HG03045 (cell line): ENCODE measurements around the gene MAP2.

Source experiments
- ATAC-seq: cut with Tn5 transposase; IDR thresholded peaks from one replicate; pipeline ENCODE4 v1.9.1; 2021; ENCODE audit warnings: mild to moderate bottlenecking, moderate library complexity; ENCODE audit not compliant: unreplicated experiment

MAP2 gene

DNA sequence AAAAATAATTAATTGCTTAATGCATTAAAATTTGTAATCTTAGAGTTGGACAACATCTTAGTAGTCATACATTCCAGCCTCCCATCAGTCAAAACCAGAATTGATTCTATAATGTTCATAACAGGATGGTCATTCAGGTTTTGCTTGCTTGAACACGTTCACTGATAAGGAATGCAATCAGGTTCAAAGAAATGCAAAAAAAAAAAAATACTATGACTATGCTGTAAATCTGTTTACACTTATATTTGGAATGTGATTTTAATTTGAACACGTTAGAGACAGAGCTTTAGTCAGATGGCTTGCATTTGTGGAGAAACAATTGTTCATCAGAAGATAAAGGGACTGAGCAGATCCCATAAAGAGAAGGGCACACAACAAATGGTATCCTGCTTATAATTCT, 216.5 kb downstream of the MAP2 start:
- ATAC-seq, result no peak

DNA sequence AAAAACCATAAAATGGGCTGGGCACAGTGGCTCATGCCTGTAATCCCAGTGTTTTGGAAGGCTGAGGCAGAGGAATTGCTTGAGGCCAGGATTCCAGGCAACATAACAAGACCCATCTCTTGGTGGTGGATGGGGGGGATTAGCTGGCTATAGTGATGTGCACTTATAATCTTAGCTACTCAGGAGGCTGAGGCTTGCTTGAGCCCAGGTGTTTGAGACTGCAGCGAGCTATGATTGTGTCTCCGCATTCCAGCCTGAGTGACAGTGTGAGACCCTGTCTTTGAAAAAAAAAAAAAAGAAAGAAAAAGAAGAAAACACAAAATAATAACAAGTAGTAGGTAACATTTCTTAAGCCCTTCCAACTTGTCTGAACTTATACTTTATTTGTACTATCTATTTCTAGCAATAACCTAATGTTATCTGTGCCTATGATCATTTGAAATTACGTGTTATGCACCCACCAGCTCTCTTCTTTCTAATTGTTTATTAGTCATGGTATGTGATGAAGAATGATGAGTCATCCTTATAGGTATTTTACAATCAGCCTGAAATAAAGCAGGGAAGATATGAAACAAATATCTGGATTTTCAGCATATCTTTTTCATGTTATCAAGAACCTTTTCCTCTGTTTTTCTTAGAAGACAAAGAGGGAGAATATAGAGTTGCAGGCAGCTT, 218.4 kb downstream of the MAP2 start:
- no peak for ATAC-seq

DNA sequence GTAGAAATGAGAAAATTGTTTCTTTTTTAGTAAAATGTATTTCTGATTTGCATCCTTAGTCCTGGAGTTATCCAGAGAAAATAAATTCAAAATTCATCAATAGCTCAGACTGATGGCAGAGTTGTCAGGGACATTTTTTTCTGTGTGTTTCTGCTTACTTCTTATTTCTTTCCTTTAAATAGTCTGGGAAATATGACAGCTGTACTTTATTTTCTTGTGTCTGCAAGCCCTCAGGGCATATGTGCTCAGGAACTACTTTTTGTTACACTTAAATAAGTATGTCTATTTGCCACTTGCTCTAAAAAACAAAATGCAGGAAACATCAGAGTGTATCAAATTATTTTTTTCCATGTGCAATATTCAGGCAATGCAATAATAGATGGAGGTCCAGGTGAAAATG, 221.0 kb downstream of the MAP2 start:
- no peak for ATAC-seq

DNA sequence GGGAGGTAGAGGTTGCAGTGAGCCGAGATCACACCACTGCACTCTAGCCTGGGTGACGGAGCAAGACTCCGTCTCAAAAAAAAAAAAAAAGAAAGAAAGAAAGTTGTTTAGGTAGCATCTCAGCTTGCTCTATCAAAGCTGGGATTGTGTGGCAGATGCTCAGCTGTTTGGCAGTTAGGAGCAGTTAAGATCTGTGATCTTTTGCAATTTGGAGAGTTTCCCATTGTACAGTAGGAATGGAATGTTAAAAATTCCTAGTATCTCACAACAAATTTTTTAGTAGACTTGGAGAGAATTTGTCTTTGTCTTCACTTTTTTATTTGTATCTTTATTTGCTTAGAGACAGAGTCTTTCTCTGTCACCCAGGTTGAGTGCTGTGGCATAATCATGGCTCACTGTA, 224.9 kb downstream of the MAP2 start:
- ATAC-seq, result no peak

DNA sequence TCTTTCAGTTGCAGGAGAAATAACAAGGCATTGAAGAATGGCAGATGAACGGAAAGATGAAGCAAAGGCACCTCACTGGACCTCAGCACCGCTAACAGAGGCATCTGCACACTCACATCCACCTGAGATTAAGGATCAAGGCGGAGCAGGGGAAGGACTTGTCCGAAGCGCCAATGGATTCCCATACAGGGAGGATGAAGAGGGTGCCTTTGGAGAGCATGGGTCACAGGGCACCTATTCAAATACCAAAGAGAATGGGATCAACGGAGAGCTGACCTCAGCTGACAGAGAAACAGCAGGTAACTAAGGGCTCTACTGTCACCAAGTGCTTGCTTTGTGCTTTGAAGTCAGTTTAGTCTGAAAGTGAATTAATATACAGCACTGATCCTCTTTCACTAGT, 229.3 kb downstream of the MAP2 start:
- no peak for ATAC-seq

DNA sequence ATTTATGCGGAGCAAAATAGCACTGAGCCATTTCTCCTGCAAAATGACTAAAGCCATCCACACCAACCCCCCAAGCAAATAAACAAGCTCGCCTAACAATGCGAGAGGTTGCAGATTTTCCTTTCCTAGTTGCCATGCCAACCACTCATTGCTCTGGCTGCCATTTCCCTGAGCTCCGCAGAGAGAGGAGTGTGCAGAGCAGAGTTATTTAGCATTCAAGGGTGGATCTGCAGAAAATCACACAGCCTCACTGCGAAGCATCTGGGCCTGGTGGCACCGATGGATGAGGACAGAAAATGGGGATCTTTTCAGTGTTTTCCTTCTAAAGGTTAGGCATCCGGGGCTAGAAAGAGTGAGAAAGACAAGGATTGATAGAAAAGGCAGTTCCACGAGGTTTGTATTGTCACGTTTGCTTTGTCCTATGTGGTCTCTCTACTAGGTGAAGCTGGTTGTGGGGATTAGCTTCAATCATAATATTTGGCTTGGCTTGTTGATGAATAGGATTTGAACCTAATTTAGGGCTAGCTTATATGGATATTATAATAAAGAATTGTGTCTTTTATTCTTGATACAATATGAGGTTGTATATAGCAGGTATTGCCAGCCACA, 237.5 kb downstream of the MAP2 start:
- ATAC-seq, result no peak

DNA sequence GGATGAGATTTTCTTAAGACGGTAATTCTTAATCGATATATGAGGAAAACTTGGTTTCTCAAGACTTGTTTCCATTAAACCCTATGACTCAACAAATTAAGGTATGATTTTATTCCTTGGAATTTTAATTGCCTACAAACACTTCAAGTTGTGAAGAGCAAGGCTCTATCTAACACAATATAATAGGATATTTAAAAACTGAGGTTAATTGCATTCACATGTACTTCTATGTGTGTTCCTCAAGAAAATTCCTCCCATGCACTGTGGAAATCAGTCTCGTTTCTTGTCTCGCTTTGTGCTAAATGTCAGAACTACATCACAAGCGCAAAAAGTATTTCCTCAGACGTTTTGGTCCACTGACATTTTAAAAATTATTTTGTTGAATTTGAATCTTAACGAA, 238.2 kb downstream of the MAP2 start:
- ATAC-seq, result no peak

DNA sequence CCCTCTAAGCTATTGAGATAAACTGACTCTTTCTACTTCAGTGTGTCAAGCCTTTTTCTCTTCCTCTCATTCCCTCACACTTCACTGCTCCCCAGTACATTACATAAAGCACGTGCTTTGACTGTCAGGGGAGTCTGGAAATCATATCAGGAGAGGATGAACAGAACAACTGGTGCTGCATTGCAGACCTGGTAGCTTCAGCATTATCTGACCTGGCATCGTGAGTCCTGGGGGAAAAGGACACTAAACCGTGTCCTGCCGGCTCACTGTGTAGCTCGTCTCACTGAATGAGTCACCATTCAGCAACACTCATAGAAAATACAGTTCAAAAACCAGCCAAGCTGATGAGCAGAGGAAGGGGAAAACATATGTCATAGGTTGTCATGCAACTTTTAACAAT, 239.3 kb downstream of the MAP2 start:
- no peak for ATAC-seq

DNA sequence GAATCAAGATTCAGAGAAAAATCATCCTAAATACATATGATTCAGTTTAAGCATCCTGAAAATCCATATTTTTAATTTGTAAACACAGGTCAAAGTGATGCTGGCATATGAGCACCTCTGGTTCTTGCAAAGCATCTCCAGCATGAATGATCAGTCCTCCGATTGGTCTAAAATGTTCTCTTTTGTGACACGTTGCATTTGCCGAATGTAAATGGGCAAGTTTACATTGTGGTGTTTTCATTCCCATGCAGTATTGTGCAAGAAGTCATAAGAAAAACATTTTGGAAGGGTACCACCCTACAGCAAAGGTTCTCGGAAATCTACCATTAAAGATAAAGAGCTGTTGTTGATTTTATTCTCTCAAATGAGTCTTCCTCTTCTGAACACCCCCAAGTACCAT, 239.8 kb downstream of the MAP2 start:
- ATAC-seq, result no peak

DNA sequence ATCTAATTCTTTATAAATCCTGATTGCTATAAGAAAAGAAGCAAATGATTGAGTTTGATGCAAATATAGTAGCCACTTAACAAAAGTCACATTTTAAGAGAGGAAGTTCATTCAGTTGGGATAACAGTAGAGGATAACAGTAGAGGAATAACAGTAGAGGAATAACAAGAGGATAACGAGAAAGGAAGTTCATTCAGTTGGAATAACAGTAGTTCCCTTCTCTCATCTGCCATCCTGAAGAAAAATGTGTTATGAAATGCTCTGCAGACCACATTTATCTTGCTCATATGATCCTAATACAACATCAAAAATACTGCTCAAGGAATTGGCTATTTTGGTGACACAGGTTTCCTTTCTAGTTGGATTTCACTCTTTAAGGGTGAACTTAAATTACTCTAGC, 242.4 kb downstream of the MAP2 start:
- no peak for ATAC-seq

DNA sequence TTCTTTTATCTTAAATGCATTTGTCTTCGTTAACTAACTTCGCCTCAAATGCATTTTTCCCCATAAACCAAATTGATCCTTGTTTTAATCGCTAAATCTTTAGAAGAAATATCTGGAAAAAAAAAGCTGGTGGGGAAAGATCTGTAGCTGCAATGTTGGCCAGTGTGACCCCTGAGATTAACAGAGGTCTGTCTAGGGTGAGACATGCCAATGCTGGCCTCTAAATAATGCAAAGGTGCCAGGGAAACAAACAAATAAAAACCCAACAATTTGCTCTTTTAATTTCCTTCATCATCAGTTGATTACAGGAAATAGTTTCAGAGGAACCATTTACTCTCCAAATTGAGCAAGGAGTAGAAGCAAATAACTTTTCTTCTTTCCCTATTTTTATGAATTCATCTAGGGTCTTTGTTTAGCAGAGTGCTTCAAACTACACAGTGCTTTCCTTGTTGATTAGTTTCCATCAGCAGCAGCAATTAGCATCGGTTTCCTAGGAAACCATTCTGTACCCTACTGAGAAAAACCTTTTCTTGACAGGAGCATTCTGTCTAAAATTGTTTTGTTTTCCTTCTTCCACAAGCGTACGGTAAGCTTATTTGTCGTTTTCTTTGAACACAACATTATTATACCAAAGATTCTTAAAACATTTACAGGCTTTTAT, 247.3 kb downstream of the MAP2 start:
- ATAC-seq, result no peak

DNA sequence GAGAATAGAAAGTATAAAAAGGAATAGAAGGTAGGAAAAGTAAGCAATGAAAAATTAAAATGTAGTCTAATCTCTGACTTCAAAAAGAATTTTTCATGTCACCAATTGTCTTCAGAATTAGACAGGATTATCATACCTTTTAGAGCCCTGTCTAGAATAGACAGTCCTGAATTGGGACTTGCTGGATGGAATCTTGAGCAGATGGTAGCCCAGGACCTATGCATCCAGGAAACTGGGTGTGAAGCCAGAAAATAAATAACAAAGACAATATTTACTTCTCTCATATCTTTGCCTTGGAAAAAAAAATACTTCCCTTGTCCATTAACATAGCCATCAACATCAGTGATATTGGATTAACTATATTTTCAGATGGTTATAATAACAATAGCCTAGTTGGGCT, 250.0 kb downstream of the MAP2 start:
- ATAC-seq, result no peak

DNA sequence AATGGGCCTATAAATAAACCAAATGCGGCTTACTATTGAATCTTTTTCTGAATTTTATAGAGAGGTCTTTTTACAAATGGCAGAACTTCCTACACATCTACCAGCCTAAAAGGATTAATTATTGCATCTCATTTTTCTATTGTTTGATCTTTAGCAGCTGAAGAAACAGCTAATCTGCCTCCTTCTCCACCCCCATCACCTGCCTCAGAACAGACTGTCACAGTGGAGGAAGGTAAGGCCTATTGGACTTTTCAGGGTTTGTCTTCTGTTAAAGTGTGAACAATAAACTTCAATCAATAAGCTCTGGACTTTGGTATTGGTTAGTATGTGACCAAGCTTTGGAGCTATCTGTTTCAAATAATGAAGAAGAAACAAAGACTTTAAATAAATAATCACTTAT, 256.7 kb downstream of the MAP2 start:
- no peak for ATAC-seq

DNA sequence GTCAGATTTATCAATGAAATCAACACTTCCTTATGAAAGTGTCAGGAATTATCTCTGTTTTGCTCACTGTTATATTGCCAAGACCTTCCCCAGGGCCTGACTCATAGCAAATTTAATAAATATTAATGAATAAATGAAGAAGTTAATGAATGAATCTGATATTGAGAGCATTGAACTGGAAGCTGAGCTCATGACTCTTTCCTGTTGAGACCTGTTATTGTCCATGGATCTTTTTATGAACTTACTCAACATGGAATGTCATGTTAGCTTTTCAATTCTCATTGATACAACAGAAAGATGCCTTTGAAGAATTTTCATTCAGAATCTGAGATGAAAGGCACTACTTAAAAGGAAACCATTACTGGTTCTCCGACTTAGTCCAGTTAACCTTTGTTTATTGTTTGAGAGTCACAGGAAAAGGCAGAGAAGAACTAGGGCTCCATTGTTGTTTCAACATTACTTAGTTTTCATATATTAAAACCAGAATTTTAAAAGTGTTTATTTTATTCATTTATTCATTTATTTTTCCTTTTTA, 257.4 kb downstream of the MAP2 start:
- ATAC-seq, result no peak

DNA sequence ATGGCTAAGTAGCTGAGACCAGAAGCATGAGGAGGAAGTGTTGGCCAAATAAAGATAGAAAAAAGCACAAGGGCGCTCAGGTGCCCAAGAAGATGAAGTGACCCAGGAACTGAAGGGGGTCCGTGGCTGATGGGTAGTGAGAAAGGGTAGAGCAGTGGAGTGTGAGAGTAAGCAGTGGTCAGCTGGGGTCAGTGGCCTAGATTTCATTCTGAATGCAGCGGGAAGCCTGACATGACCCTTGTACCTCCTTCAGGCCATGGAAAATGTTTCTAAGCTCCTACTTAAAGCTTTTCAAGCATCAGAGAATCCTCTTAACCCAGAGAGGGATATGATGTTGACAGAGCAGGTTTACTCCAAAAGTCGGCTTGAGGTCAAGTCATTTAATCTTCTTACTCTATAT, 258.8 kb downstream of the MAP2 start:
- ATAC-seq, result no peak

DNA sequence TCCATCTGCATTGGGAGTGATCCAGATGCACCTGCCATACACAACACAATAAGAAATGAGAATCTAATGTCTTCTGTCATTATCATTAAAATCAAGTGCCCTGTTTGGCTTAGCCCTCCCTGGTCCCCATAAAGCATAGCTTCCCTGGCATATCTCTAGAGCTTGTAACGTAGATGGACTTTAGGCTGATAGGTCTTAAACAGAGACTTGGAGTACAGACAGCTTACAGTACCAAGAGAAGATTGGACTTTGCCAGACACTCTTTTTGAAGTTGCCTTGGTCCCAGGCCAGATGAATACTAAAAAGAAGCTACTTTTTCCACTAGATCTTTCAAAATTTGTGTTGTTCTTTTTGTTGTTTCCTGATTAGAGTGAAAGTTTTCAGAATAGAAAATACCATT, 261.5 kb downstream of the MAP2 start:
- no peak for ATAC-seq

DNA sequence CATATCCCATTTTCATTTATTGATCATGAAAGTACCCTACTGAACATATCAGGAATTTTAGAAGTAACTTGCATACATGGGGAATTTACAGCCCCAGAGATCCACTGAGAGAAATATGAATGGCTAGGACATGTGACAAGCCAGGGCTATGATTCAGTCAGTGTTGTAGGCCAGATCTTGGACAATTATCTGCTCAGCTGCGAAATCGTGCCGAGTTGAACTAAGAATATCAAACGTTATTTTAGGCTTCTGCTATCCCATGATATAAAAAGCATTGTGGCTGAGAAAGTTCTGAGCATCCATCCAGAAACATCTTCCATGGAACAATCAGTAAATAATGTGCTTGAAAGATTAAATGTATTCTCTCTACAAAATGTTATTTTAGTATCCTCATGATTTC, 262.1 kb downstream of the MAP2 start:
- no peak for ATAC-seq

DNA sequence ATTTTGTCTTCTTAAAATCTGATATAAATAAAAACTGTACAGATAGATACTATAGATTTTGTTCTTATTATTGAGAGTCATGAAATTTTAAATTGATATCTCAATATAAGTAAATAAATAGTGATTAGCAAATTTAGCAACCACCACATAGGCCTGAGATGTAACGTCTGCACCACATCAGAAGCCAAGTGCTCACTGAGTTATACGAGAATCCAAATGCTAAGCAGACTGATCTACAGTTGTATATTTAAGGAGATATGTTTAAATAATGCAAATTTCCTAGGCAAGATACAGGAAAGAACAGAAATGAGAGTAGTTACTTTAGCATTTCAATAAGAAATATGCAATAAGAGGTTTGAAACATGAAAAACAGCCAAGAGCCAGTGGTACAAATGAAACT, 262.6 kb downstream of the MAP2 start:
- no peak for ATAC-seq

DNA sequence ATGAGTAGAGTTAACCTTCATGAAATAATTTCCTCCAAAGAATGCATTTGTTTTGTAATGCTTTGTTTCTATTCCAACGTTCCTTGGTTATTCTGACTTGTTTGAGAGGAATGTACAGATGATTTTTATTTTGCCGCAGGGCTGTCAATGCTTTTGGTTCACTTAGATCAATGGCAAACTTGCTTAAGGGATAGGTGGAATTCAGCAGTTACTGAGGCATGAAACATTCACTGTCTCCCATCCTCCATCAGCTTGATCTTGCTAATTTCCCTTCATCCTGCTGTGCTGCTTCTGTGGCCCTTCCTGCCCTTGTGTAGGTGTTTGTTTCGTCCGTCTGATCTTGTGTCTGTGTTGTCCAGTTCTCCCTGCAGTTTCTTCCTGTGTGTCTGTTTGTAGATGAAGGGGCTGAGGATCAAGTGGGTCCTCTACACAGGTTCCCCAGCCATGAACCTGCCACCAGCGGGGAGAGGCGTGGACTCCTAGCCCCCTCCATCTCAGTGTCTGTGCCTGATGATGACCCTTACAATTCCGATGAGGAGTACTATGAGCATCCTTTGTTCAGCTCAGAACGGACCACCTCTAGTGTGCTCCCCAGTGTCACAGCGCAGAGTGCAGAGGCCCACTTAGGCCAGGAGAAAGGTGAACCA, 263.6 kb downstream of the MAP2 start:
- no peak for ATAC-seq

DNA sequence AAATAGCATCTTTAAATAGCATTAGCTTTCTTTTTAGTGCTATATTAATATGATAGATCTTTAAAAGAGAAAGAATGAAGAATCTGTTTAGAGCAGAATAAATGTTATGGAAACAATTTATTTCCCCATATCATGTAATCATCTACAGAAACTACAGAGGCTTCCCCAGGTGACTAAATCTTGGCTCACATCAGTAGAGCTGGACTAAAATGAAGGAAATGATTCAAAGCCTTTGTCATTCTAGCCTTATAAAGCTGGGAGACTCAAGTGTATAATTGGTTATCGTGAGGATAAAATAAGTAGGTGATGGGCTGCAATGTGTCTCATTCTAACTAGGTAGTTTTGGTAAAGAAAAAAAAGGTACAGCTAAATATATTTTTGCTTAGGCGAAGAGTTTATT, 264.5 kb downstream of the MAP2 start:
- ATAC-seq, result no peak

DNA sequence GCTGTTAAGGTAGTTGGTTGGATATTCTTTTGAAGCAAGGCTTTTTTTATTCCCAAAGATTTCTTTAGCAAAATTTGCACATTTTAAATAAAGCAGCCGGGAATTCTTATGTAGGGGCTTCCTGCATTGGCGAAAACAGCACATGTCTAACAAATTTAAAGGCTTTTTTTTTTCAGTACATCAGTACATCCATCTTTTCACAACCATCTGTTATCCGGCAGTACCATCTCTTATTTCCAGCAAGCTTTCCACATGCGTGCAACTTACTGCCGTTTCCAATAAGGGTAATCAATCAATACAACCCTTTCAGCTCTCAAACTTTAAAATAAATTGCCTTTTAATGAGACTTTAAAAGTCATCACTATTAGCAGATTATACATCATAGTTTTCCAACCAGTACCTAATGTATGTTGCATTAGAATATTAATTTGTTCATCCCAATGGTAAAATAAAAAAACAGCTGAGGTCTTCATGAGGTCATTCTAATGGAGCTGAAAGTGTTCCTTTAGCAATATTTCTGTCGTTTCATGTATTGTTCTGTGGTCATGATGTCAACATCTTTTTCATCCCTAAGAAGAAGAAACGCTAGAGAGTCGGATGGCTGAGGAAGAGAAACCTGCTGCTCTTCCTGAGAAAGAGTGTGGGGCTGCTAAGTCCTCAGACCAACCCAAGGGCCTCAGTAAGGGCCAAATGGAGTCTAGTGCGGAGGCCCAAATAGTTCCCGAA, 266.3 kb downstream of the MAP2 start:
- no peak for ATAC-seq
